ENCODE data around the gene SHISA6.

SHISA6 gene

DNA sequence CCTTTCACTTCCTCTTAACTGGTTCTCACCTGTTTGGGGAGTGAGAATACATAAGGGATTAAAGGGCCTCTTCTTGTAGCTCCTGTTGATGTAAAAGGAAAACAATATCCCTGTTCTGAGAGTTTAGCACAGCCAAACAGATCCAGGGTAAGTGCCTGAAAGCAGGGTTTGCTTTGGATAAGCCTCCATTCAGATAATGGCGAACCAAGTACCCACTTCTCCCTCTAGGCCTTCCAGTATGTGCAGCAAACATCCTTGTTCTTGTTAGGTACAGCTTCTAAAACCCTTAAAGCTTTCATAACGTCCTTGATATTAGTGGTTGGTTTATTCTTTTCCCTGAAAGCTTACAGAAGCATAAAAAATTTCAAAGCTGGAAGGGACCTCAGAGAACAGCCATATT lies 226.6 kb downstream of the SHISA6 start:
- no peak for DNase-seq

DNA sequence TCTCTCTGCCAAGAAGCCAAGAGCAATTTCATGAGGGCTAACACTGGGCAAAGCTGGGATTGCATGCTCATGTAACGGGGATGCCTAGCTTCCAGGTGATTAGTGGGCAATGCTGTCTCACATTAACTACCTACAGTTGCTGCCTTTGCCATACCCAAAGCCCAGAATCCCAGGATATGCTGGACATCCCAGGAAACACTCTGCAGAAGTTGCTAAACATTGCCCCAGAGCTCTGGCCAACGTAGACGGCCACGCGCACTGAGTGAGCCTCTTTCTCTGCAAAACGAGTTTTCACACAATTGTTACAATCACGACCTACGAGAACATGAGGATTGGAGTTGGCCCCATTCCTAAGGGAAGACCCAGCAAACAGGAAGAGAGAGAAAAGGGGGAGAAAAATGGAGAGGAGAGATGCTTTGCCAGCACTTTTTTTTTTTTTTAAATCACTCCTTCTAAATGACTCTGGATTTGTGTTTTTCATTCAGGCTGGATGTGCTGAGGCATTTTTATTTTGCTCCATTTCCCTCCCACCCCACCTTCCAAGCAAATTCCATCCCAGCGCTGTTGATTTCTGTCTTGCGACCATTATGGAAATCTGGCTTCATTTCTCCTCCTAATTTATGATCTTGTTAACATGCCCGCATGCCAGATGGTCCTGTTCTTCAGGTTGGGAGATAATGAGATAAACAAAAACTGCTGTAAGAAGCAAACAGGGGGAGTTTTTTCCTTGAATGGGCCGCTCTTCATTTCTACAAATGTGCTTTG lies 244.5 kb downstream of the SHISA6 start:
- DNase-seq, result no peak

DNA sequence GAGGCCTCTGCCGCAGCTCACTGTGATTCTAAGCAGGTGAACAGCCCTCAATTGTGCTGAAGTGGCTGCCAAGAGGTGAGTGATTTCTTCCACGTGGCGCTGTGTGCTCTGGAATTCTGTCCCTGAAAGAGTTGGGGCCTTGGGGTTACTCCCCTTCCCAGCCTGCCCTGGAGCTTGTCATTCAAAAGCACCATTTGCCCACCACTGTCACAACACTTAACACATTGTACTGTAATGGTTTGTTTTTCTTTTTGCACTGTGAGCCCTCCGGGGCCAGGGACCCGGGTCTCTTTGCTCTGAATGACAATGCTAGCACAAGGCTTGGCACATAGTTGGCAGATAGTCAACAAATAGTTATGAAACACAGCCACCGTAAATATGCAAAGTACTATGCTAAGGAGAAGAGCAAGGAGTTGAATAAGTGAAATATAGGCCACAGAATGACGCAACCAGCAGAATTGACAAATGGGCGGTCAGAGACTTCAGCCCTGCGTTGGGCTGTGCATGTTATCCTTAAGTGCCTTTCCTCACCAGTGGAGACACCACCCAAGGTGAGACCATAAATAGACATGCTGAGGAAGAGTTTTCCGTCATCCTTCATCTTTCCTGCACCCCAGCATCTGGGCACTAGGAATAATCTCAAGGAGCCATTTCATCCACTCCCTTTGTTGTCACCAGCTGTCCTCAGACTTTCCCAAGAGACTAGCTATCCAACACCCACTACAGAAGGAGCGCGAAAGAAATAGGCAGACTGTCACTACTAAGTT lies 245.3 kb downstream of the SHISA6 start:
- no peak for DNase-seq

DNA sequence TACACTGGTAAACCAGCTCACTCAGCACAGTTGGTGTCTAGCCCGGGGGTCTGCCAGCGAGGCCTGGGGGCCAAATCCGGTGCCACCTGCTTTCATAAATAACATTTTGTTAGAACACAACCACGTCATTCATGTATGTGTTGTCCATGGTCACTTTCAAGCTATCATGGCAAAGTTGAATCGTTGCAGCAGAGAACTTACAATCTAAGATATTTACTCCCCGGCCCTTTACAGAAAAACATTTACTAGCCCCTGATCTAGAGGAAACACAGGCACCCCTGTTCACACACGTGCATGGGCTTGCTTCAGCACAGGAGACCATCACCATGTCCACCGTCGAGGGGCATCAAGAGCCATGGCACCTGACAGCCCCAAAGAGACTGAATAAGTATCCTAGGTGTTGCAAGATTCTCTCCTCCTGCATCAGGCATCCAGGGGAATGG lies 245.9 kb downstream of the SHISA6 start:
- DNase-seq, result no peak

DNA sequence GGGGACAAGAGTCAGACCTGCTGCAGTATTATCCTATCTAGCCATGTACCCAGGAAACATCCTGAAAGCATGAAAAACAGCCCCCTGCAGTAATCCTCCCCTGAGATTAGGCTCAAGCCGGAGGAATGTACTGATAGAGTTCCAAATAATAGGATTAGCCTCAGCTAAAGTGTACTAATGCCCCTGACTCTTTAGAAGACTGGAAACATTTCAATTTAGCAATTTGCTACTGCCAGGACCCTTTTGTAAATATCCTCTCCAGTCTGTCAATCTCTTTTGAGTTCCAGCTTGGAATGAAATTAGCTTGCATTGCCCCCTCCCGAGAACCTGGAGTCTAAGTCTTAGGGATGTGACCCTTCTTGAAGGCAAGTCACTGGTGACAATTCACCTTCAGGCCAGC lies 246.5 kb downstream of the SHISA6 start:
- no peak for DNase-seq

DNA sequence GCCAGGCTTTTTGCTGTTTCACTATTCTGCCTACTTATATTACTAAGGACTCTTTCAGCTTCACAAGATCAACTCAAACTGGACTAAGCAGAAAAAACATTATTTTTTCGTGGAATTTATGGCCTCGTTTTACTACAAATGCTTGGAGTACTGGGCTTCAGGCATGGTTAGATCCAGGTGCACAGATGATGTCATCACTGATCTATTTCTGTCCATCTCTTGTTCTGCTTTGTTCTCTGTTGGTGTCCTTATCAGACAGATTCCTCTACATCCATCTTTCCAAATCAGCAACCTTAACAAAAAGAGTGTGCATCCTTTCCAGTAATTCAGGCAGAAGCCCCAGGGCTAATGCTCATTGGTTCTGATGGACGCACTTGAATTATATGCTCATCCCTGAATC lies 247.4 kb downstream of the SHISA6 start:
- DNase-seq, result no peak

DNA sequence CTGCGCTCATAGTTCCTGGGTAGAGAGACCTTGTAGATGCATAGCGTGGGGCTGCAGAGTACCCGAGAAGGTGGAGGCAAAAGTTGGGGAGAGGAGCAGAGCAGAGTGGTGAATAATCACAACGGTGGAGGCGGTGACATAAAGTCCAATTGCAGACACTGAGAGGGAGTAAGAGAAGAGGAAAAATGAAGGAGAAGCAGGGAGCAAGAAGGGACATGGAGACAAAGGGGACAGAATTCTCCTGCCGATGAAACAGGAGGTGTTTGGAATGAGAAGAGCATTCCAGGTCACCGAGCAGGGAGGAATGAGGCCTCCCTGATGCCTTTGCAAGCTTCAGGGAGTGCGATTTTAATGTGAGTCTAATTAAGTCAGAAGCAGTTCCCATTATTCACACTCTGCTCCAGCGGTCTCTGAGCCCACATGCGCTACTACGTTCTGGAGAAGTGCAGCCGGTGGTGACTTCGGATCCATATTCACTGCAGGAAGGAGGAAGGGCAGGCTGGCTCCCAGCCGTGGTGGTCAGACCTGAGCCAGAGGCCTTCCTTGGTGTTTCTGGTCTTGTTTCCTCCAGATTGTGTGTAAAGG lies 249.2 kb downstream of the SHISA6 start:
- DNase-seq, result no peak

DNA sequence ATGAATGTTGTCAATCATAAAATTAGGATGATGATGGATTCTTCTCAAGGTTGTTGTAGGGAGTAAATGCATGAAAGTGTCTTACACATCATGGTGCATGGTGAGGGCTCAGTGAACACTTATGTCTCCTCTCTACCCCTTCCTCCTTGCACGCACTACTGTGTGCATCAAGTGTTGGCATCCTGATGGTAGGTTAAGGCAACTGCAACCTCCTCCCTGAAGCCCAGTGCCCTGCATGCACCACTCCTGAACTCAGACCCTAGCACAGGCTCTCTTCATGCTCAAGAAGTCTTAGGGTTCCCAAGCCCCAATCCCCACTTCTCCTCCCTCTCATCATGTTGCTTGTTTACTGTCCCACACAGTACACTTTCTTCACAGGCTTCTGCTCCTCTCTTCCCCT lies 251.5 kb downstream of the SHISA6 start:
- DNase-seq, result no peak

DNA sequence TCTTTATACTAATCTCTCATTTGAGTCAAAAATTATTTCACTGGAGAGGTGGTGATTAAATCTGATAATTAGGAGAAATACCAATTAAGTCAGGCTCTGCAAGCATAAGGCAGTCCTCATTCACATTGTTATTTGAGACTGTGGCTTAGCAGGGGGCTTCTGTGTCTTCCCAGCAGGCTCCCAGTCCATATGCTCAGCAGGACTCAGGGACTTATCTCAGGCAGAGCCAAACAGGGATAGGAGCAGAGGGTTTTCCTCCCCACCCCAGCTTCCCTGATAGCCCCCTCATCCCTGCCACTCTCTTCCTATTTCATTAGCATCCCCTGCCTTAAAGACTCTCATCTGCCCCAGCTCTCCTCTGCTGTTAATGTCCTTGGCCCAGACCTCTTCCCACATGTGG lies 252.9 kb downstream of the SHISA6 start:
- DNase-seq, result no peak

DNA sequence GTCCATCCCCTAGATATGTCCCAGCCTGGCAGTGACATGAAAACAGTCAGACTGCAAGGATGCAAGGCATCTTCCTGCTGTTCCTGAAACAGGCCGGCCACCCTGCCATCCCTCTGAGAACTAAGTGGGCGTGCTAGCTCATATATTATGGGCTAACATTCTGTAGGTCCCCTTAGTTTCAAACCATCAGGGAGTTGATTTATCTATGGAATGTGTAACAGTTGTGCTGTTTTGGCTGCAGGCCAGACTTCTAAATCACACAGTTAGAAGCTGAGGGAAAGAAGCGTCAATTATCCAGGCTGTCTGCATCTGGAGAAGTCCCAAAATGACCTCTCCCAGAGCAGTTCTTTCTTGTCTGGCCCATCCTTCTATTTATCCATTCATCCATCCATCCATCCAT lies 254.6 kb downstream of the SHISA6 start:
- no peak for DNase-seq

DNA sequence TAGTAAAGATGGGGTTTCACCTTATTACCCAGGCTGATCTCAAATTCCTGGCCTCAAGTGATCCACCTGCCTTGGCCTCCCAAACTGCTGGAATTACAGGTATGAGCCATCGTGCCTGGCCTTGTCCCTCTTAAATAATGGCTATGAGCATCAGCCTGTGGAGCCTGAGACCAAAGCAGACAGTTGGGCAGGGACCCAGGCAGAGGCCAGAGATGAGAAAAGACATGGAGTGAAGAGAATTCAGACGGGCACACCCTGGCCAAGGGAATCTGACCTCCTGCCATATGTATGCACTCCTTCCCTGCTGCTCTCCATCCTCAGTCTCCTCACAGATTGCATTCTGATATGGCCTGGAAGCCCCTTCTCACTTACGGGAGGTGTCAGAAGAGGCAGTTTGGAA lies 258.9 kb downstream of the SHISA6 start:
- DNase-seq, result no peak

DNA sequence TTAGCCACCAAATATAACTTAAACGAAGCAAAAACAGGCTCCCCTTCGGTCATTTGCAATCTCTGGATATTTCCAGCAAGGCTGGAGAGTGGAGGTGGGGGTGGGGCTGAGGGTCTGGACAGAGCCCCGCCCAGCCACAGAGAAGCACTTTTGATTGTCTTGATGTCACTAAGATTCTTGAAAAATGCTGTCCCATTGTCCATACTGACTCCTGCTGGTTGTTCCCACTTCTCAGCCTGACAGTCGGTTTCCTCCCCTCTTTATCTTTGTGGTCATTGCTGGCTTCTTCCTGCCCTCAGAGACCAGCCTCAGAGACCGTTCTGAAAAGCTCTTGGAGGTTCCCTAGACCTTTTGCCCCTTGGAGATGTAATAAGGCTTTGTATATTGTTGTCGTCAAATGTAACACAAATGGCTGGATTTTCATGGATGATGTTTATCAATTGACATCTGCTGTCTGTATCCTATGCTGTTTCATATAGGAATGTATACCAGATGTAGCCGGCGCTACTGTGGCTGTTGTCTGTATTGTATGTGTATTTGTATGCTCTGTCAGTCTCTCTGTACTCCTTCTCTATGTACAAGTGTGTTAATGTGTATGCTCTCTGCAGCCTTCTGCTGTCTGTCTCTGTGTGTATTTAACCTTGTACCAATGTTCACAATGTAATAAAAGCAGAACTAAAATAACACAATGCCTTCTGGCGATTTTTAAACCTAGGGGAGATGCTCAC lies 262.5 kb downstream of the SHISA6 start:
- DNase-seq, result no peak

DNA sequence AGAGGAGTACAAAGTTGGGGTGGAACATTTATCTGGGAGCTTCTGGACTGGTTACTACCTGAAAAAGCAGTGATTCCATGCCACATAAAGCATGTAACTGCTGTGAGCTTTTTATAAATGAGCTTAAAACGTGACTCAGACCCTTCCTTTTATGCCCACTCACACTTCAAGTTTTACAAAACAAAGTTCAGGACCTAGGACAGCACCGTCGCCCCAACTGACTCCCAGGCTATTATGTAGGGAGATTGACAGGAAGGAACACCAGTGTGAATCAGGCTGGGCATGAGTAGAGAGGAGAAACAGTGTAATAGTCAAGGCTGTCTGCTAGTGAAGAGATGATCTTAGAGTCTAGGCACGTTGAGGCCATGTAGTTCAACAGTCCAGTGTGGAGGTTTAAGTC lies 265.6 kb downstream of the SHISA6 start:
- no peak for DNase-seq

DNA sequence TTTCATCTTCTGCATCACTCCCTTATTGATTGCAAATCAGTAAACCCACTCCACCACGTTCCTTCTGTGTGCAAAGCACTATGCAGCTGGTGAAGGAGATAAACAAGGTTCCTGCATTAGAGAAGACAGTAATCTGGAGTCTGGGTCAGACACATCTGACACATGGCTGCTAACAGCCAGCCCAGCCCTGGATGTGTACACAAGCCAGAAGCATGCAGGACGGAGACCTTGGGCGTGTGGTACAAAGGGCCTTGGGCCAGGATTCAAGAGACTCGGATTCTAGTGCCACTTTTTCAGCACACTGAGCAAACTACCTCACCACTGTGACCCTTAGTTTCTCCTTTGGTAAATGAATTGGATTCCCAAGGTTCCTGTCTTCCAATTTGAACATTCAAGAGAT lies 270.7 kb downstream of the SHISA6 start:
- DNase-seq, result no peak

DNA sequence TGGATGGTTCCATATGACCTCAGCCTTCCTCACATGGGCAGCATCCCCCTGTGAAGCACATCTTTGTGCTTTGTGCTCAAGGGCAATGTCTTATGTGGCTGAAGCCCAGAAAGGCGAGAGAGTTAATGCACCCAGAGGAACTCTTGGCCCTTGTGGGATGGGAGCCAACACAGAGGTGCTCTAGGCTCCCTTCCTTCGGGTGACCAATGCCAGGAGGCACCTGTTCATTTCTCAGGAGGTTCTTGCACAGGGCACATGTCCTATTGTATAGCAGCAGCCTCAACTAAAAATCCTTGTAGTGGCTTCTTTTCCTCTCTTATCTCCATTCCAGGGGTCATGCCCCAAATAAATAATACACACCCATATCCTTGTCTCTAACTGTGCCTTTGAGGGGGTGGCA lies 273.6 kb downstream of the SHISA6 start:
- DNase-seq, result no peak

DNA sequence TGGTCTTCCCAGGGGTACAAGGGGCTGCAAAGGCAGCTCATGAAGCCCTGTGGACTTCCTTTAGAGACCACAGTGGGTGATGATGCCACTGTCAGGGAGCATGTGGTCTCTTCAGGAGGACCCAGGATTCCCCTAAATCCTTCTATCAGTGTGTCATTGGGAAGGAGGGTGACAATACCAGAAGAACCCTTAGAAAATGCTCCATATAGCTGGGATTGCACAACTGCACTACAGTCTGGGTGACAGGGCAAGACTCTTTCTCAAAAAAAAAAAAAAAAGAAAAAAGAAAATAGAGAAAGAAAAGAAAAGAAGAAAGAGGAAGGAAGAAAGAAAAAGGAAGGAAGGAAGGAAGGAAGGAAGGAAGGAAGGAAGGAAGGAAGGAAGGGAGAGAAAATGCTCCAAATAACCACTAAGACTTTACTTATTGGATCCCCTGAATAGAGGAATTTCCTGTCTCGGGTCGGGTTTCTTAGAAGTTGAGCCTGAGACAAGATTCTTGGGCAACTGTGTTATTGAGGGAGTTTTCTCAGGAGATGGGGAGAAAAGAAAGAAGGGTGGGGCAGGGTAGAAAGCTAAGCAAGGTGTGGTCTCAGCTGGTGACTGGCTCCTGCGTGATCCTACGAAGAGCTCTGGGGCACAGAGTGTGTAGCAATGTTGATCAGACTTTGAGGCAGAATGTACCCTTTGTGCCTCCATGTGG lies 274.1 kb downstream of the SHISA6 start:
- no peak for DNase-seq

DNA sequence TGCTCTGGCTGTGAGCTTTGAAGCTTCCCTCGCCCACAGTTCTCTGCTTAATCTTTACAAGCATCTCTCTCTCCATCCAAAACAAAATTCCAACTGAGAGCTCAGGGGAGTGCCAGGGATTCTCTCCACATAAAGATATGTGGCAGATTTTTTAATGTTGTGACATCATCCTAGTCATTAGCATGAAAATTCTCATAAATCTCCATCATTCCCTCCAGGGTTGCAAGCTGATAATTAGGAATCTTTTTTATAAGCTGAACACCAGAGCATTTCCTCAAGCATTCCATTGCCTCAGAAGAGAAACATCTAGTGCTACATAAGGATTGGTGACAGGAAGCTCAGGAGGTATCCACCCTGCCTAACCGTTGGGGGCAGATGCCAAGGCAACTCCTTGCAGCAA lies 274.9 kb downstream of the SHISA6 start:
- DNase-seq, result no peak

DNA sequence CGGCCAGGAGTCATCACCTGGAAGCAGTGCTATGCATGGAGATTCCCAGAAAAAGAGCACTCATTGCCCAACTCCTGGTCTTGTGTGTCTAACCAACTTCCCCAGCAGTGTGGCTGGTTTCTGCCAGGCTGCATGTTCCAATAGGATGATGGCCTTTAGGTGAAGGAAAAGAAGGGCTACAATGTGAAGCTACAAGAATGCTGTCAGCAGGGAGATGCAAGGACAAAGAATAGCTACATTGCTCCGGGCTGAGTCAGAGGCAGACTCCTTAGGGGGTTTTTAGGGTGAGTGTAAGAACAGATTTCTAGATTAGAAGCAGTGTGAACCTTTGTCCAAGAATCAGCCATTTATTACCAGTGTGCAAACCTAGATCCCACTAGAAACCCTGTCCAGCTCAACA lies 294.2 kb downstream of the SHISA6 start:
- no peak for DNase-seq

DNA sequence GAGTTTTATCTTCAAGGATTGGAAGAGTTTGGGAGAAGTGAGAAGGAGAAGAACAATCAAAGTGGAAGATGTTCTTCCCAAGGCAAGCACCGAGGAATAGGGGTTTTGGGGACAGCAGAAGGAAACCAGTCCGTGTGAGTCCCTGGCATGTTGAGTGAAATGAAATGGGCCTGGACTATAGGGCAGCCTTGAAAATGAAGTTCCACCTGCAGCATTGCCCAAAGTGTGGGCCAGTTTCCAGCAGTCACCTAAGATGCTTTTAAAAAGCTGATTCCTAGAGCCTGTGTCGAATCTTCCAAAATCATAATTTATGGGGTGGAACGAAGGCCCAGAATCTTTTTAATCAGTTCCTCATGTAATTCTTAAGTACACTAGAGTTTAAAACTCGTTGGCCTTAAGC lies 297.4 kb downstream of the SHISA6 start:
- no peak for DNase-seq

DNA sequence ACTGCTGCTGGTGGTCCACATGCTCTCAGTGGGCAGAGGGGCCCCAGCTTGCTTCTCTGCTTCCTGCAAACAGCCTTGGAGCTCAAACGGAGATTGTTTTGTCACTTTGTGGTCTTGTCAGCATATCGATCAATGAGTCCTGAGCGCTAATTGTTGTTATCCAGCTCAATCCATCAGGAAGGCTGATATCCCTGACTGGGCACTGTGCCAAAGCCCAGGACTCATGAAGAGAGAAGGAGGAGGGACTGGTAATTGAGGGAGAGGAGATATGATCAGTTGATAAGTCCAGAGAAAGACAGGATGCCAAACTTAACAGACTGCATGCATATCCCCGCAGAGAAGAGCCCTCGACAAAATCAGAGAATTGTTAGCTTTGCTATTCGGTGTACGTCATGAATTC lies 298.6 kb downstream of the SHISA6 start:
- no peak for DNase-seq

DNA sequence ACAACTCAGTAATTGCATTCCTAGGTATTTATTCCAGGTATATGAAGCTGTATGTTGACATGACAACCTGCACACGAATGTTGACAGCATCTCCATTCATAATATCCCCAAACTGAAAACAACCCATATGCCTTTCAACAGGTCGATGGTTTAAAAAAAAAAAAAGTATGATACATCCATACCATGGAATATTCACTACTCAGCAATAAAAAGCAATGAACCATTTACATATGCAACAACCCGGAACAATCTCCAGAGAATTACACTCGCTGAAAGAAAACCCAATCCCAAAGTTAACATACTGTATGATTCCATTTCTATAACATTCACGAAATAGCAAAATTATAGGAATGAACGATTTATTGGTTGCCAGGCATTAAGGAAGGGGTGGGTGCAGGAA lies 304.0 kb downstream of the SHISA6 start:
- DNase-seq, result no peak

DNA sequence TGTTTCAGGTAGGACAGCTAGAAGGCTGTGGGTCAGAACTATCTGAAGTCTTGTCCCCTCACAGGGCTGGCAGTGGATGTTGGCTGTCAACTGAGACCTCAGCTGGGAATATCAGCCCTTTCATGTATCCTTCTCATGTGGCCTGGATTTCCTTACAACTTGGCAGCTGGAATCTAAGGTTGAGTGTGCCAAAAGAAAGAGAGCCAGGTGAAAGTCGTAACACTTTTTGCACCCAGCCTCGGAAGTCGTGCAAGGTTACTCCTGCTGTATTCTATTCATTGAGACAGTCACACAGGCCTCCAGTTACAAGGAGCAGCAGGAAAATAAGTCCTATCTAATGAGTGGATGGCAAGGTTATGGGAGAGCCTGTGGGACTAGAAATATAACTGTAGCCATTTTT lies 304.7 kb downstream of the SHISA6 start:
- no peak for DNase-seq

DNA sequence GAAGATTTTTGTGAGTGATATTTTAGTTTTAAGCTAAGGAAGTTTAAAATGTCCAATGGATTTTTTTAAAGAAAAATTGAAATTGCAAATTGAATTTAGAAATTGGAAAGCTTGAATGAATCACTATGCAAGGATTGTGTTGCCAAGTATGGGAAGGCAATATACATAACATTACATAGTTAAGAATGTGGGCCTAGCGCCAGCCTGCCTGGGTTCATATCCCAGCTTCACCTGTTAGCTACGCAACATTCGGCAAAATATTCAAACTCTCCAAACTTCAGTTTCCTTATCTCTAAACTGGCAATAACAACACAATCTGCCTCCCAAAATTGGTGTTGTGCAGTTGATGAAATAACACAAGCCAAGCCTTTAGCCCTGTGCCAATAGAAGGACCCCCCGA lies 306.8 kb downstream of the SHISA6 start:
- no peak for DNase-seq
